Posterior vena cava (tissue), 2 donors: ENCODE measurements around the gene PDXP. TPM values are rescaled to one million over a fixed set of nuclear protein-coding genes. Genes with fewer than 3 reads are reported as not detected.

Source experiments
- DNase-seq: peaks from one replicate; pipeline ENCODE4 v3.0.0-alpha.2; 2020; ENCODE audit warnings: low spot score
- intact Hi-C, 2 donors: fragments of 100-400 bp; cut with DNase I; formaldehyde crosslinking; loops; one replicate each; pipeline versions ENCODE4 v1.14.1 to v1.14.2; 2022 to 2023
- total RNA-seq, 2 donors: library from RNA; stranded (reverse); fragmentation: NEBNext Ultra II Directional; extraction: Animal tissue kit (Norgen Biotek cat#: 25700); gene quantifications; one replicate each; pipeline ENCODE4 v1.2.1, GENCODE V29; 2021
- donor health status: DM: yes; HTN: yes; CAD: no.
- donor health status: DM: yes; HTN: yes; CAD: no.

PDXP gene
- total RNA-seq, 2 donors from 2014 or later = 5.0 to 5.4 TPM

GRCh38 chr22:37662039-37662438 is 3.5 kb downstream of the PDXP start:
- intact Hi-C loops = no loop called here
- no peak for DNase-seq

DNA sequence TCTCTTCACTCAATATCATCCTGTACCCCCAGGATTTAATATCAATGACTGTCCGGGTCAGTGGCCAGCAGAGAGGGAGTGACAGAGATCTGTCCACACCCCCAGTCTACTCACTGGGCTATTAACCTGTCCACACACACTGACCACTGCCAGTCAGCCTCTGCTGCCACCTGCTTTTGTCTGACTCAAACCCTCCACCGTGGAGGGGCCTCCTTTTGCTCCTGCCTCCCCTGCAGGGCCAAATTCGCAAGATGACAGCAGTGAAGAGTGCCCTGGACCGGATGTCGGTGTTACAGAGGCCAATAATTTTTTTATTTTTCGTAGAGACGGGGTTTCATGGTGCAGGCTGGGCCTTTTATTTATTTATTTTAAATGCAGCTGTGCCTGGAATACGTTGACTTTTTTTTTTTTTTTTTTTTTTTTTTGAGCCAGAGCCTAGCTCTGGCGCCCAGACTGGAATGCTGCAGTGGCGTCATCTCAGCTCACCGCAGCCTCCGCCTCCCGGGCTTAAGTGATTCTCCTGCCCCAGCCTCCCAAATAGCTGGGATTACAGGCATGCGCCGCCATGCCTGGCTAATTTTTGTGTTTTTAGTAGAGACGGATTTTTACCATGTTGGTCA is 5.1 kb downstream of the PDXP start:
- intact Hi-C loops = no loop called here

GRCh38 chr22:37664249-37665101 is 6.0 kb downstream of the PDXP start:
- intact Hi-C loops = no loop called here

More for the DNA sequence above, 5.1 kb downstream of the PDXP start:
- no peak for DNase-seq

GRCh38 chr22:37665487-37665886 is 7.0 kb downstream of the PDXP start:
- intact Hi-C loops = no loop called here

More at GRCh38 chr22:37664249-37665101, 6.0 kb downstream of the PDXP start:
- DNase-seq = no peak

GRCh38 chr22:37669586-37669985 is 11.1 kb downstream of the PDXP start:
- DNase-seq = no peak
- intact Hi-C loops = no loop called here

More at GRCh38 chr22:37665487-37665886, 7.0 kb downstream of the PDXP start:
- DNase-seq = no peak

GRCh38 chr22:37672206-37672919 is 13.8 kb downstream of the PDXP start:
- DNase-seq = no peak
- intact Hi-C loops = no loop called here

- intact Hi-C loops = no loop called here
- DNase-seq = no peak
These were observed 14.5 kb downstream of the PDXP start for GRCh38 chr22:37672920-37673455.

- no peak for DNase-seq
- intact Hi-C loops = no loop called here
These were observed 15.7 kb downstream of the PDXP start for GRCh38 chr22:37674248-37674647.

DNA sequence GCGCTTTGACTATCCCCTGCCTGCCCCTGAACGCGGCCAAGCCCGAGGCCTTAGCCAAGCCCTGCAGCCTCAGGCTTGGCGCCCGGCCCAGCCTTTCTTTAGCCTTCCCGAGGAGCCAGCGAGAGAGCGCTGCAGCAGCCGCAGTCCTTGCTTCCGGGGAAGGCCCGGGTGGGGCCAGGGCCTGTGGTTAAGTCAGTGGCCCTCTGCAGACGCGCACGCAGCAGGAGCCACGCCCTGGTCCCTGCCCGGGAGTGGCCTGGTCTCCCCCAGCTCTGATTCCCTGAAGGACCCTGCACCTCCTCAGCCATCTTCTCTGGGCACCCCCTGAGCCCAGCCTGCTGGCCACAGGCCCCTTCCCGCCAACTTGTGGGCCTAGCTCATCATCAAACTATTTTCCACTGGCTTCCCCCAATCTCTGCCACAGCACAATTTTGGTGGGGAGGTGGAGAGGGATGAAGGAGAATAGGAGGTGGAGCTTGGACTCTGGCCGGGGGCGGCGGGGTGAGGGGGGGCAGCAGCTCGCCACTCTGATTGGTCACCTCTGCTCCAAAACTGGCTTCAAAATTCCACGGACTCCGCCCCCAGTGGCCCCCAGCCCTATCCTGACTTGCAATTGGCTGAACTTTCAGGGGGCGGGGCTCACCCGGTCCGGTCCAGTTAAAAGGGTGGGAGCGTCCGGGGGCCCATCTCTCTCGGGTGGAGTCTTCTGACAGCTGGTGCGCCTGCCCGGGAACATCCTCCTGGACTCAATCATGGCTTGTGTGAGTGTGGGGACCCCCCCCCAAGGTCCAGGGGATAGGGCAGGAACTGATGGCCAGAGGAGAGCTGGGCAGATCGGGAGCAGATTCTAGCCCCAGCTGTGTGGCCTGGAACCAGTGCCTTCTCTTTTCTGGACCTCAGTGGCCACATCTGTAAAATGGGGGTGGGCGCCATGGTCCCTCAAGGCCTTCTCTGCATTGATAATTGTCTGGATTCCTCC is 16.7 kb downstream of the PDXP start, which contains the start of gene LGALS1:
TSS of gene LGALS1 (plus strand) at position 686 of the 979 bp plus-strand sequence. CDS start at position 753, 67 bp downstream.
- intact Hi-C loops = no loop called here
- peak; percentile 99 for DNase-seq

- intact Hi-C loops = no loop called here
- DNase-seq = no peak
These were observed 17.6 kb downstream of the PDXP start for GRCh38 chr22:37675930-37676735.

DNA sequence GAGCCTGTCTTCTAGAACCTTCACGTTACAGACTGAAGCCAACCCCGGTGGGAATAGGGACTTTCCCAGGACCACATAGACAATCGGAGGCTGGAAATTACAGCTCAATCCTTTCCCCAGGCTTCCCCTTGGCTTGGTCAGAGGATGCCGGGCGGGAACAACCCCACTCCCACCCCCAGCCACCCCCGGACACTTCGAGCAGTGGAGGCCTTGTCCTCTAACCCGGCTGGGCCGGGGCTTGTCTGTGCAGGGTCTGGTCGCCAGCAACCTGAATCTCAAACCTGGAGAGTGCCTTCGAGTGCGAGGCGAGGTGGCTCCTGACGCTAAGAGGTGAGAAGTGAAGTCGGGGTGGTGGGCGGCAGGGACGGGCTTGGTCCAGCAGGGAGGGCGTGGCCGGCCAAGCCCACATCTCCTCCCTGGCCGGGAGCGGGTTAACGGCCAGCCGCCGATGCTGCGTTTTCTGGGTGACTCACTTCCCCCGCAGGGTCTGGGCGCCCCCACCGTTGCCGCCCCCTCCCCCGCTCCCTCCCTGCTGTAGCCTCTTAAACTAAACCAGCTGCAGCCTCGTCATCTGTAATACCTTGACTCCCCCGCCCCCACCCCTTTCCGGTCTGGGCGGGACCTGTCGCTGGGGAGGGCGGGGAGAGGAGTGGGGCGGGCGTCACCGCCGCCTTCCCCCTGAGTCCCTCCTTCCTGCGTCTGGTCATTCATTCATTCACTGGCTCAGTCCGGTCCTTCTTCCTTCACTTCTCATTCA is 18.4 kb downstream of the PDXP start:
- intact Hi-C loops = no loop called here
- DNase-seq = peak; percentile 96

- DNase-seq = no peak
- intact Hi-C loops = no loop called here
These were observed 19.0 kb downstream of the PDXP start for GRCh38 chr22:37677493-37677974.

DNA sequence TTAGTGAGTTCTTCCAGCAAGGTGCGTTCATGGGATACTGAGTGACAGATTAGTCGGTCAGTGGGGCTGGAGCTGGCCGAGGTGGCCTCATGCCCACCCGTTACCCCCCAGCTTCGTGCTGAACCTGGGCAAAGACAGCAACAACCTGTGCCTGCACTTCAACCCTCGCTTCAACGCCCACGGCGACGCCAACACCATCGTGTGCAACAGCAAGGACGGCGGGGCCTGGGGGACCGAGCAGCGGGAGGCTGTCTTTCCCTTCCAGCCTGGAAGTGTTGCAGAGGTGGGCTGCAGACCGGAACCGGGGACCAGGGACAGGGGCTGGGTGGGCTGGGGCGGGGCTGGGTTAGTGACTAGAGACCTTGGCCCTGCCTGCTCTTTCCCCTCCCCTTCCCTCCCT is 19.8 kb downstream of the PDXP start:
- DNase-seq = no peak
- intact Hi-C loops = no loop called here

DNA sequence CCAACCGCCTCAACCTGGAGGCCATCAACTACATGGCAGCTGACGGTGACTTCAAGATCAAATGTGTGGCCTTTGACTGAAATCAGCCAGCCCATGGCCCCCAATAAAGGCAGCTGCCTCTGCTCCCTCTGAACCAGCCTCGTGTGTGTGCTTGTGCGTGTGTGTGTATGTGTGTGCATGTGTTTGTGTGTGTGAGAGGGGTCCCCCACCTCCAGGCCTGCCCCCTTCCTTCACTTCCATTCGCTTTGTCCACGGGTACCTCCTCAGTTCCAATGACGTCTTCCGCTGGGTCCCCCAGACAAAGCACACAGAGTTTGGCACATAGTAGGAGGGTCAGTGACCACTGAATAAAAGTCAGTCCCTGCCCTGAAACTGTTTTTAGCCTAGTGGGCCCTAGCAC is 21.1 kb downstream of the PDXP start:
- no peak for DNase-seq
- intact Hi-C loops = loop anchor here in 1 of 2 donors (5.0 kb wide), 1 partner anchor 37 kb away; no protein-coding TSS in a partner anchor

DNA sequence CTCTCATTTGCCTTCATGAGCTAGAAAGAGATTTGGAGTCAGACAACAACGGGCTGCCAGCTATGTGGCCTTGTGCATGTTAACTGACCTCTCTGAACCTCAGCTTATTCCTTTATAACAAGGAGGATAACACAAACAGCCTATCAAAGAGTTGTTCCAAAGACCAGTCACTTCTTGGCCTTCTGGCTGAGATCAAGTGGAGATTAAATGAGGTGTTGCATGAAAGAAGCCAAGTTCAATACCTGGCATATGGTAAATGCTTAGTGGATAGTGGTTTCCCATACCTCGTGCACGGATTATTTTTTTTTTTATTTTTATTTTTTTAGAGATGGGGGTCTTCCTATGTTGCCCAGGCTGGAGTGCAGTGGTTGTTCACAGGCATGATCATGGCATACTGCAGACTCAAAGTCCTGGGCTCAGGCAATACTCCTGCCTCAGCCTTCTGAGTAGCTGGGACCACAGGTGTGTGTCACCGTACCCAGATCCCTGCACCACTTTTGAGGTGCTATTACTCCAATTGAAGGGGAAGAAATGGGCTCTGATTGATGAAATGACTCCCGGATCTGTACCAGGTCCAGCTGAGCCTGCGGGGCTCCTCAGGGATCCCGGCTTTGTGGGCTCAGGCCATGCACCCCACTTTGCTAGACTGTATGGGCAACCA is 21.8 kb downstream of the PDXP start:
- intact Hi-C loops = loop anchor here in 1 of 2 donors (5.0 kb wide), 1 partner anchor 38 kb away; no protein-coding TSS in a partner anchor
- no peak for DNase-seq

GRCh38 chr22:37681001-37681424 is 22.5 kb downstream of the PDXP start:
- intact Hi-C loops = loop anchor here in 1 of 2 donors (5.0 kb wide), 1 partner anchor 39 kb away; no protein-coding TSS in a partner anchor
- no peak for DNase-seq
